Pancreas (tissue), 10 donors: Measurements from ENCODE around the gene RALBP1. TPM values are rescaled to one million over a fixed set of nuclear protein-coding genes. Genes with fewer than 3 reads are reported as not detected.

ENCODE experiments used
- ATAC-seq, 4 donors: fragments of 200-7000 bp; cut with Tn5 transposase; one replicate each; pipeline versions ENCODE4 v1.8.0 to v1.9.1; 2020; ENCODE audit warnings: mild to moderate bottlenecking in 4 of 4, moderate library complexity in 4 of 4
- DNase-seq, 6 donors: peaks; one replicate each; pipeline ENCODE4 v3.0.0-alpha.2; 2020
- FAIRE-seq: peaks from 2 replicates; lab custom pipeline; 2012; peaks lifted over from hg19 to GRCh38; lab: Jason Lieb, UNC
- H3K27ac ChIP-seq, 4 donors: fragments of 200-600 bp; sonication (generic); 1 replicate in 3 of 4; 2 replicates in 1 of 4; pipeline versions ENCODE4 v1.5.0 to v1.8.0; 2020
- H3K27me3 ChIP-seq, 4 donors: fragments of 200-600 bp; one replicate each; pipeline ENCODE4 v1.8.0; 2021
- H3K36me3 ChIP-seq, 3 donors: fragments of 200-600 bp; sonication (generic) in 1 of 3; one replicate each; pipeline versions ENCODE4 v1.5.0 to v1.8.0; 2020 to 2021
- H3K4me1 ChIP-seq, 3 donors: fragments of 200-600 bp; one replicate each; pipeline ENCODE4 v1.8.0; 2021
- H3K4me3 ChIP-seq, 4 donors: fragments of 200-600 bp; sonication (generic) in 2 of 4; one replicate each; pipeline versions ENCODE4 v1.5.0 to v1.8.0; 2020 to 2021
- H3K9me3 ChIP-seq, 4 donors: fragments of 200-600 bp; one replicate each; pipeline ENCODE4 v1.8.0; 2021
- WGBS, 2 donors: extraction: QIAGEN DNeasy Blood & Tissue Kit; methylation state at CpG; one replicate each; pipeline ENCODE4 v1.1.7; 2013; 5-methylcytosine and 5-hydroxymethylcytosine counted together
- intact Hi-C, 3 donors: fragments of 100-400 bp; cut with DNase I; formaldehyde crosslinking; loops; one replicate each; pipeline versions ENCODE4 v1.11.1 to v1.14.2; 2022
- polyA plus RNA-seq, 2 donors: library from polyadenylated mRNA; stranded (reverse); fragments of 200-250 nt; gene quantifications; one replicate each; pipeline ENCODE4 v1.2.3, GENCODE V29; 2013
- total RNA-seq, 6 donors: library from RNA; stranded (reverse); fragmentation: NEBNext Ultra II Directional in 4 of 6; extraction: Animal tissue kit (Norgen Biotek cat#: 25700) in 4 of 6; gene quantifications; one replicate each; pipeline versions ENCODE4 v1.2.1 to v1.2.4, GENCODE V29; 2021 to 2023
- TF ChIP-seq, protein P1 (sequence below), 4 donors: fragments of 200-600 bp; sonication (generic) in 3 of 4; IDR thresholded peaks; one replicate each; pipeline versions ENCODE4 v1.5.0 to v1.8.0; 2021; ENCODE audit warnings: antibody characterized with exemption in 4 of 4
- donor health status: healthy with polysubstance abuse.
- donor health status: DM: no; HTN: no; CAD: no; lungs with moderate emphysema.
- donor health status: DM: no; HTN: no; CAD: no.
- donor health status: control.
- donor health status: control.
- donor health status: Bipolar disorder and iron deficiency.
- donor health status: DM: yes; HTN: yes; CAD: no.
- donor health status: DM: no; HTN: no; CAD: no.
- donor health status: DM: no; HTN: no; CAD: no.
- donor health status: DM: yes; HTN: yes; CAD: no.

The RALBP1 gene
- total and polyA plus RNA-seq, 8 donors: 6.7 to 30.5 (median 12.9) TPM

DNA sequence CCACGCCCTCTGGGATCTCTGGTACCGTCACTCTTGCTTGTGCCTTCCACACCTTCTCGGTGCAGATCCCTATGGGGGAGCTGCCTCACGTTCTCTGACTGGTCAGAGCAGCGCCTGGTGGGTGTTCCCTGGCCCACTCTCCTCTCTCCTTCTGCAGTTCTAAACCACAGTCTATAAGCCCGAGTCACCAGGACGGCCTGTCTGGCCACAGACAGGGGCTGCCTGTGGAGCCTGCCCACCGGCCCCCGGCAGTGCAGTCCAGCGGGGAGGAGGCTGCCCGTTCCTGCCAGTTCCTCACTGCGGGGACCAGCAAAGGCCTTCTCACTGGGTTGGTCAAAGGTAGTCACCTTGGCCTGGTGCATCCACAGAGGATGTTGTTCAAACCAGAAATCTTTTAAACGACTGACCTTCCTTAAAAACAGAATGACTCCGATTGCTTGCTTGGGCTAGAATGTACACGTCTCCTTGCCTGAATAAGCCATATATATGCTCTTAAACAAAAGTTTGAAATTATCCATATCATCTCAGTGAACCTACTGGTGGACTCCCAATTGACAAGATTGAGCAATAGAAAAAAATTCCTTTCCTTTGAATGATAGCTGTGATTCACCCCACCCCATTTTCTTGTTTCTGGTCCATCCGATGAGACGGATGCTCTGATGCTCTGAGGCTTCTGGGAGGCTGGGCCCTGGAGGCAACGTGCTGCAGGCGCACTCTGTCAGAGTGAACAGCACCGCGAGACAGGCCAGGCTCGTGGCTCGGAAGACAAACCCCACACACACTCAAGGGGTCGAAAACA lies 61.2 kb downstream of the RALBP1 start:
- FAIRE-seq (no peak), ATAC-seq (no peak), DNase-seq (no peak)
- 94 to 95% methylated on average over 18 to 19 of the region's 24 CpGs for WGBS, 2 donors
- H3K4me3 ChIP-seq: no peak overlapping the region
- H3K27ac ChIP-seq: no peak overlapping the region
- intact Hi-C loops: no loop called here
- no peaks in the 10 kb centered on the region for H3K4me1 ChIP-seq
- H3K9me3 ChIP-seq: no peaks in the 10 kb centered on the region
- no peaks in the 10 kb centered on the region for H3K27me3 ChIP-seq
- TF ChIP-seq, protein P1, sequence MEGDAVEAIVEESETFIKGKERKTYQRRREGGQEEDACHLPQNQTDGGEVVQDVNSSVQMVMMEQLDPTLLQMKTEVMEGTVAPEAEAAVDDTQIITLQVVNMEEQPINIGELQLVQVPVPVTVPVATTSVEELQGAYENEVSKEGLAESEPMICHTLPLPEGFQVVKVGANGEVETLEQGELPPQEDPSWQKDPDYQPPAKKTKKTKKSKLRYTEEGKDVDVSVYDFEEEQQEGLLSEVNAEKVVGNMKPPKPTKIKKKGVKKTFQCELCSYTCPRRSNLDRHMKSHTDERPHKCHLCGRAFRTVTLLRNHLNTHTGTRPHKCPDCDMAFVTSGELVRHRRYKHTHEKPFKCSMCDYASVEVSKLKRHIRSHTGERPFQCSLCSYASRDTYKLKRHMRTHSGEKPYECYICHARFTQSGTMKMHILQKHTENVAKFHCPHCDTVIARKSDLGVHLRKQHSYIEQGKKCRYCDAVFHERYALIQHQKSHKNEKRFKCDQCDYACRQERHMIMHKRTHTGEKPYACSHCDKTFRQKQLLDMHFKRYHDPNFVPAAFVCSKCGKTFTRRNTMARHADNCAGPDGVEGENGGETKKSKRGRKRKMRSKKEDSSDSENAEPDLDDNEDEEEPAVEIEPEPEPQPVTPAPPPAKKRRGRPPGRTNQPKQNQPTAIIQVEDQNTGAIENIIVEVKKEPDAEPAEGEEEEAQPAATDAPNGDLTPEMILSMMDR (IDR thresholded peaks at IDR 0.05): no peak
- H3K36me3 ChIP-seq: peaks cover 0 to 32% (median 9%) of the 10 kb centered on the region in 3 donors

DNA sequence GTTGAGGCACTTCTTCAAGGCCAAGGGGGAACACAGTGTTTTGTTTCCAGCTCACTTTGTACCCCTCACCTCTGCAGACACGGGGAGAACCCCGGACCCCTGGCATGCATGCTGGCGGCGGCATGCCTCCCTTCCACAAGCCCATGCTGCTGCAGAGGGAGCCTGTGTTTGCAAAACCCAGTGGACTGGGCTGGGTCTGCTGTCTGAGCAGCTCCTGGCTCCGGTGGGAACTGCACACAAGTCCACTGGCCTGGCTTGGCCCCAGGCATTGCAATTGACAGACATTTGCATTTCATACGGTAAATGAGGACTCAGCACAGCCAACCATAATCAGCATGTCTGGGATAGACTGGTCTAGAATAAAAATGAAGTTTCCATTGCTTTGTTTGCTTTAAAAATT lies 62.4 kb downstream of the RALBP1 start:
- DNase-seq (no peak), ATAC-seq (no peak), FAIRE-seq (no peak)
- Histone ChIP-seq H3K4me3 (no peak overlapping the region), H3K27ac (no peak overlapping the region), H3K4me1 (no peaks in the 10 kb centered on the region), H3K27me3 (no peaks in the 10 kb centered on the region), H3K9me3 (no peaks in the 10 kb centered on the region), H3K36me3 (peaks cover 0 to 32% (median 6%) of the 10 kb centered on the region in 3 donors)
- TF ChIP-seq, protein P1 (IDR thresholded peaks at IDR 0.05): no peak
- intact Hi-C loops: no loop called here
- WGBS, 2 donors: 69 to 74% methylated on average over 6 of the region's 6 CpGs

DNA sequence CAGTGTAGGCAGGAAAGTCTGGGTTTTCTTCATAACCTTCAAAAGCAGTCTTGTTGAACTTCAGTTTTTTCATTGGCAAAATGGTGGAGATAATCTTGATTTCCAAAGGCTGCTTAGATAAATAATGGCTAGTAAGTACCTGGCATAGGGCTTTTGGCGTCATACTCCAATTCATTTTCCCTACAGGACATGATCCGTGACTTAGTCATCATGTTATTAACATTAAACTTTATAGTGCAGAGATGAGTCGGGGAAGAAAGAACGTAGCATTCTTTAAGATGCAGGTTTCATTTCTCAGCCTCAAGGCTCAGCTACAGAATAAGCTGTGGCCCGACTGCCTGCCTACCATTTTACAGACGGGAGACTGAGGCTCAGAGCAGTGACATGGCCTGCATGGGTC lies 64.0 kb downstream of the RALBP1 start:
- Histone ChIP-seq H3K4me3 (no peak overlapping the region), H3K9me3 (no peaks in the 10 kb centered on the region), H3K27me3 (no peaks in the 10 kb centered on the region), H3K36me3 (peaks cover 0 to 19% (median 6%) of the 10 kb centered on the region in 3 donors), H3K4me1 (no peaks in the 10 kb centered on the region), H3K27ac (no peak overlapping the region)
- TF ChIP-seq, protein P1 (IDR thresholded peaks at IDR 0.05): no peak
- no peak for ATAC-seq
- 95% methylated on average over 6 of the region's 6 CpGs for WGBS, 2 donors
- DNase-seq: no peak
- intact Hi-C loops: no loop called here
- no peak for FAIRE-seq

DNA sequence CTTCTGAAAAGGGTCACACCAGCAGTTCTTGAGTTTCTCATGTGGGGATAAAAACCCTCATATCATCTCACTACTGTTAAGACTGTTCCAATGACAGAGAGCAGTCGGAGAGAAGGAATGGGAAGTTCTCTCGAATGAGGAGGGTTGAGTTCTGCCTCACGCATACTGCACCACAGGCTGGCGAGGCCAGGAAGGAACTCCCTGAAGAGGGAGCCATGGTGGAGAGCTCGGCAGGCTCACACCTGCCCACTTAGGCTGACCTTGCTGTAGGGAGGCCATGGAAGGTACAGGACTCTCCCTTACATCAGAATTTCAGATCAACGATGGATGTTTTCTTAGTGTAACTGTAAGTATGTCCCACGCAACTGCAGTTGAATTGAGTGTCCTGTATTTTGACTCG lies 64.6 kb downstream of the RALBP1 start:
- H3K4me3 ChIP-seq: no peak overlapping the region
- intact Hi-C loops: no loop called here
- no peak for ATAC-seq
- FAIRE-seq: no peak
- DNase-seq: no peak
- WGBS, 2 donors: 83 to 87% methylated on average over 8 of the region's 8 CpGs
- peaks cover 0 to 13% (median 6%) of the 10 kb centered on the region in 3 donors for H3K36me3 ChIP-seq
- H3K27ac ChIP-seq: no peak overlapping the region
- H3K27me3 ChIP-seq: no peaks in the 10 kb centered on the region
- TF ChIP-seq, protein P1 (IDR thresholded peaks at IDR 0.05): no peak
- H3K9me3 ChIP-seq: no peaks in the 10 kb centered on the region
- H3K4me1 ChIP-seq: no peaks in the 10 kb centered on the region

DNA sequence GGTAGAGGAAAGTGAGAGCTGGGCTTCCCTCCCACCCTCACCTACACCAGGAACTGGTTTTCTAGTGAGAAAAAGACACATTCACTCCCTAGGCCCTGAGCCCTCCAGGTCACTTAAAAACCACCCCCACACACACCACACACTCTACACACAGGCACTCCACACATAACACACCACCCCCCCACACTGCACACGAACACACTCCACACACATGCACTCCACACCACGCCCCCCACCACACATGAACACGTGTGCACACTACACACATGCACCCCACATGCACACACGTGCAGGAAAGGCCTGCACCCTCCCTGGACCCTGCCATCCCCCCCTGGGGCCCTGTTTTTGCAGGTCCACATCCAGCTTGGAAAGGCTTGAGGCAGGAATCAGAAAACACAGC lies 67.6 kb downstream of the RALBP1 start:
- no peaks in the 10 kb centered on the region for H3K27me3 ChIP-seq
- 80 to 89% methylated on average over 4 of the region's 4 CpGs for WGBS, 2 donors
- DNase-seq (no peak), FAIRE-seq (no peak), ATAC-seq (no peak)
- intact Hi-C loops: no loop called here
- no peak overlapping the region for H3K4me3 ChIP-seq
- TF ChIP-seq, protein P1 (IDR thresholded peaks at IDR 0.05): no peak
- no peak overlapping the region for H3K27ac ChIP-seq
- no peaks in the 10 kb centered on the region for H3K9me3 ChIP-seq
- H3K36me3 ChIP-seq: peaks cover 0 to 21% (median 5%) of the 10 kb centered on the region in 3 donors
- H3K4me1 ChIP-seq: no peaks in the 10 kb centered on the region
